Measurements from ENCODE around the gene NCAN.

GRCh38 chr19:19236173-19236572, 24.4 kb downstream of the NCAN start:
- TF ChIP-seq CTCF (IDR thresholded peaks at IDR 0.05; ENCODE audit: low read depth, low read length), result no peak
- no peak for TF ChIP-seq MAX (IDR thresholded peaks at IDR 0.05; ENCODE audit: low read depth, low read length)

Data from NB4 (cell line).